Germinal center (tissue), 1 donor: ENCODE results near the gene FOXP1.
"Not testable (repeated sequence)": the region's sequence is repeated elsewhere in the genome, so short reads cannot be mapped to it uniquely, and the experiment has no call there.

Source experiments
- DNase-seq: peaks from one replicate; pipeline ENCODE4 v3.0.0; 2012; ENCODE audit warnings: mixed read lengths, low spot score

FOXP1 gene

DNA sequence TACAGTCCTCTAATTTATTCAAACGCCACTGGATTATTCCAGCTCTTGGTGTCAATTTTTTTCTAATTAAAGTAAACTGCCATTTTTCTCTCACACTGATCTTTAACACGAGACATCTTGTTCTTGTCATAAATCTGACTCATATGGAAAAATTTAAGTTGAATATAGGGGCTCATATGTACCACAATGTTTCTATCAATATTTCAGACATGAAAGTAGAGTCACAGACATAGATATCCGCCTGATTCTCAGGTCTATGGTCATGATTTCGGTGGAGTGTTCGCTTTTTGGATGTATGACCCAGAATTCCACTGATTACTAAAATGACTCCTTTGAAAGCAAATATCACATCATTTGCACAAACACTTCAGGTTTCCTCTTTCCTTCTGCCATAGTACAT is 552.8 kb downstream of the FOXP1 start:
- no peak for DNase-seq

DNA sequence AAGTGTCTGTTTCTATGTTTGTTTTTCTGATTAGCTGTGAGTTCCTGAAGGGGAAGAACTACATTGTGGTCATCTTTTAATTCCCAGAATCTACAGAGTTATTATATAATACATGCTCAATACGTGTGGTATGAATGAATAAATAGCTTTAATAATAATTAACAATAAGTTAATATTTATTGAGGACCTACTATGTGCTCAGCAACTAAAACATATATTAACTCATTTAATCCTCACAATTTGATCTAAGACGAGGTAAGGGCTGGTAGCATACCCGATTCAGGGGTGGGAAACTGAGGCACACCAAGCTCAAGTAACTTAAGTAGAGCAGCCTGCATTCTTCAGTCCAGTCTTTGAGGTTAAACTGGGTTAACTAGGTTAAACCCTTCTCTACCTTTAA is 553.8 kb downstream of the FOXP1 start:
- no peak for DNase-seq

DNA sequence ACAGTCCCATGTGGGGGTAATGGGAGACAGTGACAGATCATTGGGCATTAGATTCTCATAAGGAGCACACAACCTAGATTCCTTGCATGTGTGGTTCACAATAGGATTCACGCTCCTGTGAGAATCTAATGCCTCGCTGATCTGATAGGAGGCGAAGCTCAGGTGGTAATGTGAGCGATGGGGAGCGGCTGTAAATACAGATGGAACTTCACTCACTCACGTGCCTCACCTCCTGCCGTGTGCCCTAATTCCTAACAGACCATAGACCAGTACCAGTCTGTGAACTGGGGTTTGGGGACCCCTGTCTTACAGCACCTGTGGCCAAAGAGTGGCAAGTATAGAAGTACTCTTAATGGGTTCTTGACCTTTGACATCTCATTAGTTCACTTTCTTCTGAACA is 554.7 kb downstream of the FOXP1 start:
- no peak for DNase-seq

DNA sequence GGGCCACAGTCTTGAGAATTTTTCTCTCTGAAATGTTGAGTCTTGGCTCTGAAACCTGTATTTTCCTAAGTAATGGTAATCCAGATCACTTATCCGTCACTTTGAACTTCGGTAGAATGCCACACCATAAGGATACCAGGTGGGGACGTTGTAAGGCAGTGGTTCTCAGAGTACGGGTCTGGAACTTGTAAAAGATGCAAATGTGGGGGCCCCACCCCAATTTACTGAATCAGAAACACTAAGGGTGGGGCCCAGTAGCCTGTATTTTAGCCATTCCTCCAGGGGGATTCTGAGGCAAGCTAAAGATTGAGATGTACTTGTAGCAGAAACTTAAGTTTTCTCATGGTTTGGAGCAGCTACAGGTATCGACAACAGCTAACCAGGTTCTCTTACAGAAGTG is 555.3 kb downstream of the FOXP1 start:
- DNase-seq: no peak

DNA sequence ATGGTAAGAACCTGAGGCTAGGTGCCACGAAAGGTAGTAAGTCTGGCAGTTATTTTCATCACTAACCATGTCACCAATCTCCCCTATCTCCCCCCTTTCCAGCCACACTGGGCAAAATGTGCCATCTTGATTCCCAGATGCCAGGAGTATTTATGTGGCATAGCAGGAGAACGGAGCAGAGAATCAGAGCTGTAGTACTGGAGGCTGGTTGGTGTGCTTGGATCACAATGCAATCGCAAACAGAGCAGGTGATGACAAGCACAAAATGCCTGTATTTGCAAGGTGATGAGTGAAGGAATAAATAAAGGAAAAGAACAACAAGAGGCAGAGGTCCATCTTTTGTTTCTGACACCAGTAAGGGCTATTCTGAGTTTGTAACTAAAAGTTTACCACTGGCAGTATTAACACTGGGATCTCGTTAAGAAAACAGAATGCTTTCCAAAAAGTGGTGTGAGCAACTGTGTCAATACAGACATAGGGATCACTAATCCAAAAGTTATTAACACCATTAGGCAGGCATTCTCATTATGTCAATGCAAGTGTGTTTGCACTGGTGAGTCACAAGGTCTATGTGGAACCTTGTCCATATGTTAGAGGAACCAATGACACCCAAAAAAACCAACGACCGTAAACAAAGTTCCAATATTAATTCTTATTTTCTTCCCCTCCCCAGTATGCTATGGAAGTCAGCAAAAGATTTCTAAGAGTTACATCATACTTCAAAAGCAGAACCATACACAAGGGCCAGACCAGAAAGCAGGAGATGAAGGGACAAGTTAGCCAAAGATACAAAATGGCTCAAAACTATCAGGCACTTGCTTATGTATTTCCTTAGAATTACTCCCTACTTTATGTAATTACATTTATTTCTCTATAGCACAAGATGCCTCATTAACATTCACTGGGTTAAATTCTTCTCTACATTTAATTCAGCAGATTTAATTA is 556.6 kb downstream of the FOXP1 start:
- DNase-seq: no peak

DNA sequence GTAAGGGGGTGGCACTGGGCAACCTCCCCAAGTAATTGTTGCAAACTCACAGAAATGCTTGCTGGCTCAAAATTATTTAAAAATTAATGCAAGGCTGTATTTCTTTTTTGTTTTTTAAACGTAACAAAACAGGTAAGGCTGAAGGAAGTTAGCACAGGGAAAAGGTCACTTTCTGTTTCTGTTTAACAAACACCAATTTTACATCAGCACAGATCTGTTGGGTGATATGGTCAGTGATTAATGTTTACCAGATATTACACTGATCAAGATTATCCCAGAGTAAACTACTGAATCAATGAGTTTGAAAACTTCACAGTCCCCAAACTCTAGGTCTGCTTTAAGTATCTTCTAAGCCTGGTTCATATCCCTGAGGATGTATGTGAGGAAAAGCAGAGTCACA is 558.0 kb downstream of the FOXP1 start:
- DNase-seq: no peak

DNA sequence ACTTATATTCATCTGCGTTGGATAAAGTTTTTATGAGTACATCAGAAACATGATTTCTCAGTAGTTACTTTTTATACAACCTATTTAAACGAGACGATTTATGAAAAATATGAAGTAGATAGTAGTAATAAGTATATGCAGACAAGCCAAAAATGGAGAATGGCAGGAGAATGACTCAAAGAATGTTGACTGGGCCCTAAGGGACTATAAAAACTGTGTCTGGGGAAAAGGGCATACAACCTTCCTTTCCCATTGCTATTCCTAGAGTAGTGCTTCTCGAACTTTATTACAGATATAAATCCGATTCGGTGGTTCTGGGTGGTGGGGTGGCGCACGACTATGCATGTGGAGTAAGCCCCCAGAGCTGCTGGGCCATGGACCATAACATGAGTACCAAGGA is 558.5 kb downstream of the FOXP1 start:
- no peak for DNase-seq

DNA sequence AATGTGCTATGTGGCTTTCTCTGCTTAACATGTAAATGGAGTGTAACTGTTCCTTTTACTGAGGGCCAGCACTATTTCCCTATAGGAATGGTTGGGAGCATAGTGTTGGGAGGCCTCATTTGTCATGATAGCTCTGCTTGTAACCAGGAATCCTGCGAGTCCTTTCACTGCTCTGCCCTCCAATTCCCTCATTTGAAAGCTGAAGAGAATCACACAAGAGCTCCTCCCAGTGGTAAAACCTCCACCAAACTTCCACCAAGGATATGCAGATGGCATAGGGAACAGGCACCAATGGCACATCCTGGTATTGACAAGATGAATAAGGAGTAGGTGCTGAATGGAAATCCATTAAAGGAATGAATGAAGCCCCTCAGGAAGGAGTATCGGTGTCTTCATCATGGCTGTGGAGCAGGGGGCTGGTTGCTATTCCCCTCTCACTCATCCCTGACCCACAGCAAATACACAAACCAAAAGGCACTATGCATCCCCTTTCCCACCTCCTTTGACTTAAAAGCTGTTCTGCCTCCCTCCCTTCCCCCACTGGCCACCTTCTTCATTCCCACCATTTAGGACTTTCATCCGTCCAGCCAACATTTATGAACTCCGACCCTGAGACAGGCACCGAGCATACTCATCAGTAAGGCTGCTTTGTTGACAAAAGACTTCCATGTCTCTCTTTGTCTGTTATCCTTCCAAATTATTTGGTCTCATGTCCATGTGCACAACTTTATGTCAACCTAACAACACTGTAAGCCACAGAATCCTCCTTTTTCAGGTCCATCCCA is 560.8 kb downstream of the FOXP1 start:
- DNase-seq: no peak

DNA sequence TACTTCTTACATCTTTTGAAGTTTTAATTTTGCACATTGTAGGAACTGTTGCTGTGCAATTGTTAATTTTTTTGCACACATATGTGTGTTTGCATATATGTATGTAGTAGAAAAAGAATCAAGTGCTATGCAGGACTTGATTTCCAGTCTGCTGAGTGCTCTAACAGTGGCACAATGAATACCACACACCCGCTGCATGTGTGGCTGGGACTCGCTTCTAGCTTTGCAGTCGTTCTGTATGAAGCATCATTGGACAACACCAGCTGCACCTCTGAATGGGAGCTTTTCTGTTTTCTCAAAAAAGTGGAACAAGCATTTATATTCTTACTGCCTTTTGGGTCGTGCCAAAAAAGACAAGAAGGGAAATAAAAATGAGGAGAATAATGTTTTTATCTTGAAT is 564.7 kb downstream of the FOXP1 start:
- DNase-seq: no peak

DNA sequence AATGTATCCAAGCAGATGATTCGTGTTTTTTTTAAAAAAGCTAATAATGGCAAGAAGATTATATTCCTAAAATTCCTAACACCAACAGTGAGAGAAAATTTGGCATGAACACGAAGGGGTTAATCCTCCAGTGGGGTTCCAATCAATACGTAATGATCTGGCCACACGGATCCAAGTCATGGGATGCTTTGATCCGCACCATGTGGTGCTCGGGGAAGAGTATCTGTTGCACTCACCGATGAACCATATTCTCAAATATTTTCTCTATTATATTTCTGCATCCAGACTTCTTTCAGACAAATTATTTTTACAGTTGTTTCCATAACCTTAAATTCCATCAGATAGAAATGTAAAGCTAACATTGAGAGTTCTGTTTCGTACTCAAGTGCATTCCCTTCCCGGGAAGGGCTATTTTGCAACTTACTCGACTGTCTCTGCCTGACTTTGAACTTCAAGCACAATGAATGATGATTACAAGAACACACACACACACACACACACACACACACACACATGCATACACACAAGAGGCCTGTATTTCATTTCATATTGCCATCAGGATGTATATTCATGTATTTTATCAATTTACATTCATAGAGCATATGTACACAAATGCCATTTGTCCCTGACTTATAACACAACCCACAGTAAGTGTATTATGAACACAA is 567.2 kb downstream of the FOXP1 start:
- no peak for DNase-seq

DNA sequence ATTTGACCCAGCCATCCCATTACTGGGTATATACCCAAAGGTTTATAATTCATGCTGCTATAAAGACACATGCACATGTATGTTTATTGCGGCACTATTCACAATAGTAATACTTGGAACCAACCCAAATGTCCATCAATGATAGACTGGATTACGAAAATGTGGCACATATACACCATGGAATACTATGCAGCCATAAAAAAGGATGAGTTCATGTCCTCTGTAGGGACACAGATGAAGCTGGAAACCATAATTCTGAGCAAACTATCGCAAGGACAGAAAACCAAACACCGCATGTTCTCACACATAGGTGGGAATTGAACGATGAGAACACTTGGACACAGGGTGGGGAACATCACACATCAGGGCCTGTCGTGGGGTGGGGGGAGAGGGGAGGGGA is 568.9 kb downstream of the FOXP1 start:
- not testable (repeated sequence) for DNase-seq

DNA sequence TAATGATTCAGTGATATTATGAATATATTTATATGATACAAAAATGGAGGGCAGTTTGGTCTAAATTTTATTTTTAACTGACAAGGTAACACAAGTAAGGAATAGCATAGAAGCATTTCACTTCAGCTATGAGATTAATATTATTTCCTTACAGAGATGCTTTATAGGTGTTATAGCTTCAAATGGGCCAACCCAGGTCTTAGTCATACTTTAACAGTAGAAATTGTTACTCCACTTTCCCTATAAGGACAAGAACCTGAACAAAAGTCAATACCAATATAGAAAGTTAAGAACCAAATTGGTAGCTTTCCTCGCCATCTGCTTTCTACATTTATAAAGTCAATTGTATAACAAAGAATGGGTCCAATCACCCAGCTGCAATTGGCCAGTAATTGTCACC is 570.6 kb downstream of the FOXP1 start:
- no peak for DNase-seq

DNA sequence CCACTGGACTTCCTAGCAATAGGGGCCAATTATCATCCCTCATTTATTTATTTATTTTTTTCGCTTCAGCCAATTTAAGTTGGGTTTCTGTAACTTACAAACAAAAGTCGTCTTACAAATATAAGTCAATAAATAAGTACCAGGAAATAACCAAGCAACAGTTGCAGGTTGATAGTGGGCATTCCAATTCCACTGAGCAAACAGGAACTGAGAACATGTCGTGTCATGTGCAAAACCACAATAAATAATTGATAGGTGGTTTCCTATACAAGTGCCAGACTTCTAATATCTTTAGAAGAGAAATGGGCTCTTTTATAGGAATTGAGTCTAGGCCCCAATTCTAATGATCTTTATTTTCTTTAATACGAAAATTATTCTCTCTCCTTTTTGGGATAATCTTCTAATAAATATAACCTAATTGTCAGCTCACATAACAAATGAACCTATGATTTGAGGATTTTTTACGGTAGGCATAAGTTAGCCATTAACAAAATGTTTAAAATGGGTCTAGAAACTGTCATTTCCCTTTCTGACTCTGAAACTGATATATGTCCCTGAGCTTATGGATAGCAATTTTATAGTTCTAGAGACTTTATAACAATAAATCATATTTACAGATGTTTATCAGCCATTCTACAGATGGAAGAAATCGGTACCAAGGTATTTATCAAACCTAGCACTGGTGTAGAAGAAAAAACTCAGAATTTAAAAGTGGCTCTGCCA is 571.8 kb downstream of the FOXP1 start:
- DNase-seq: no peak

DNA sequence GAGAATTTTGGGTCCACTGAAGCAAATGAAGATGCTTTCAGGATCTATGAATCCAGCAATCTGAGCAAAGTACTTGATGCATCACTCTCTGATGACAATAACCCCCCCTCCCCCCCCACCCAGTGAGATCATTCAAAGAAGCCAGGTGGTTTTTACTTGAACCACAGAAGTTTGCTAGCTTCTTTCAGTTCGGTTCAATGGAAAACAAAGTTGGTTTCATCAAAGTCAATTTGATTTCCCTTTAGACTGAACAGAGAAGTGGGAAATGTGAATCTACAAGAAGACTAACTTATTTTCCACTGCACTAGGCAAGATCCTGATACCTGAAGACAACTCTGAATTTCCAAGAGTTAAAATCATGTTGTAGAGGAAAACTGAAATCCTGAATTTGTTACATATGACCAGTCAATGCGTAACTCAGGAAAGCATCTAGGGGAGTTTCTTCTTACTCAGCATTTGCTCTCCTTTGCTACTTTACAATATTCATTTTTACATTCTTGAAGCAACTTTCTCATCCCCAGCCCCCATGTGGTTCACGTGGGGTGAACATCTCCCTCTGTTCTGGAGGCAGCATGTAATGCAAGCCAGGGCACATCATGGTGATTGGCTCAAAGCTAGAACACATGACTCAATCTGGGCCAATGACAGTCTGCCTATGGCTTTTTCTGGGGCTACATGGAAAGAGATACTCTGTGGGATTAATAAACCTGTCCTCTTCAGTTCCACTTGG is 572.6 kb downstream of the FOXP1 start:
- peak; percentile 6 for DNase-seq

DNA sequence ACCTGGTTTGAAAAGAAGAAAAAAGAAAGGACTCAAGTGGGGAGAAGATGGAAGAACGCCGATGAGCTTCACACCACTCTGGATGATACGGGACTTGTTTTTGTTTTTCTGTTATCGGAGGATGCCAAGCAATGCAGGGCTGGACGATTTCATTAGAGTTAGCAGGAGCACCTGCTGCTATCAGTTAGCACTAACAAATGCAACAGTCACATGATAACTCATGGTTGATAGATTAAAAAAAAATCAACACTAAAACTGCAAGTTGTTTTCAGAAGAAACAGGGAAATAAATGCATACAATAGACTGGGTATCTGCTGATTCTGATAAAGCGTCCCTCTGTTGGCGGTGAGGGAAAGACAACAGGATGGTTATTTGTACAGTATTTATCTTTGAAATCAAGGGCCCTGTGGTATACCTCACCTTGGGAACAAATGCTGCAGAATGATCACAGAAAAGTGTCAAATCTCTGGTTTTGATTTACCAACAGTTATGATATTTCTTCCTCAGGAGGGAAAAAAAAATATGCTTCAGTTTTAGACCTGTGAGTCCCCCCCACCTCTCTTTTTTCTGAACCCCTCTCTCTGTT is 575.1 kb downstream of the FOXP1 start:
- no peak for DNase-seq

DNA sequence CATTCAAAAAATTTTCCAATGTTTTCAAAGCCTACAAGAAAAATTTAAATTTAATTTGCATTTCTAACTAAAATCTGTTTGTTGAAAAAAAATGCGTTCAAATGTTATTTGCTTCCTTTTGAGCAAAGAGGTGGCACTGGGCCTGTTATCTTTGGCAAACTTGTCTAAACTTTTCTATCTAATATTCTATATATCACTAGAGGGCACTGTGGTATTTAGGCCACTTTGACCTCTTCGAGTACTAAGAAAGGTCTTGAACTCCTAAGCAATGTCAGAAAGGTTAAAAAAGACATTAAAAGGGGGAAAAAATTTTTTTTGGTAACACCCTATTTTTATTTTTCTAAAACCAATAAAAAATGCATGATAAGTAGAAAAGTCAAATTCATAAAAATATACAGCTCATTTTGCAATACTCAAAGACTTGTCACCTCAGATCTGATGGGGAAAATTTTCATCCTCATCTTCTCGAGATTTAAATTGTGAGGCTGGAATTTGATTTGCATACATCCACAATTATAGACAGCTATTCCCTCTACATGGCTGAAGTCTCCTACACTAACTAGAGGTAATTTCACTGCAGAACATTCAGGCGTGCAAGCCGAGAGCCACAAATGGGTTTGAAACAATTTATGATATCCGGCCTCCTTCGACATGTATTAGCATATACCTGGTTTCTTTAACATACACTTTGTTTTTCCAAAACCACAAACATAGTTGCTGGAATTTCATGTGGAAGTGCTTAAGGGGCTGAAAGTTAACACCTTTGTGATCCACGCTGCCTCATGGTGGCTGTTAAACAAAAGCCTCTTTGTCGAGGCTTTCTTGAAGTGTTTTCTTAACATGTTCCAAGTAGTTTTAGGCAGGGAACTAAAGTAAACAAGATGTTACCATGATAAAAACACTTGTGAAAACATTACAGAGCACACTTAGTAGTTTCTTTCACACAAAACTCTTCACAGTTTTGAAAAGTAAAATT is 576.4 kb downstream of the FOXP1 start:
- peak; percentile 18 for DNase-seq

DNA sequence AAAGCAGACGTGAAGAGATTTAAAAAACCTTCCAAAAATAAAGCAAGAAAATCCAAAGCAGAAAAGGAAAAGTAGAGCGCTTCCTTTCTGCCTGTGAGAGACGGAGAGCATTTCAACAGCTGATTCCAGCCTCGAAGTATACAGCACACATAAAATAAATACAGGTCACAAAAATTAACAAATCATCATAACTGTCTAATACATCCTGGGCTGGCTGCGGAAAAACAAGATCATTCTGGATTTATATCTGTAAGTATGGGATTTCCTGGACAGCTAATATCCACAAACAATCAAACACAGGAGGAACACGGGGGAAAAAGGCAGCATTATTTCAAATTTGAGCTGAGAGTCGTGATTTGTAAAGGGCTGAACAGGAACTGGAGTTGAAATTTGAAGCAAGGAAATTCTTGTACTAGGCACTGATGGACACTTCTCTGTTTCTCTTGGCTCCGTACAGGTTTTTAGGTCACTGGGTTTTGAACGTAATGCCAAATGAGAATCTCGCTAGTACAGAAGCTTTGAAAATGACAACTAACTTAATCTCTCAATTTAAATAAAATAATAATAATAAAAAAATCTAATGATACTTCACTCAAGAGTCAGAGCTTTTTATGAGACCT is 577.7 kb downstream of the FOXP1 start:
- no peak for DNase-seq

DNA sequence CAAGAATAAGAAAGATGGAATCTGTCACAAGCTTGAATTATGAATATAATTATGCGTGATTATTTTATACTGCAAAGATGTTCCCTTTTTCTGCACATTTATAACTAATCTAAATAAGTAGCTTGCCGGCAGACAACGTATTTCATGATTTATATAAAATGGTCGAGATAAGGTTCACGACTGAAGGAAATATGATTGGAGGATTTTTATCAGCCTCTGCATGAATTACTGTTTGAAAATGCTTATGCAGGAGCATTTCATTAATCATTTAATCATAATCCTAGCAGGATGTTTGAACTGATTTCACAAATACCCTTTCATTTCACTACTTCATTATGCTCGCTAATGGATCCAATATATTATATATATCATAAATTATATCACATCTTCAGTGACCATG is 580.0 kb downstream of the FOXP1 start:
- DNase-seq: no peak

DNA sequence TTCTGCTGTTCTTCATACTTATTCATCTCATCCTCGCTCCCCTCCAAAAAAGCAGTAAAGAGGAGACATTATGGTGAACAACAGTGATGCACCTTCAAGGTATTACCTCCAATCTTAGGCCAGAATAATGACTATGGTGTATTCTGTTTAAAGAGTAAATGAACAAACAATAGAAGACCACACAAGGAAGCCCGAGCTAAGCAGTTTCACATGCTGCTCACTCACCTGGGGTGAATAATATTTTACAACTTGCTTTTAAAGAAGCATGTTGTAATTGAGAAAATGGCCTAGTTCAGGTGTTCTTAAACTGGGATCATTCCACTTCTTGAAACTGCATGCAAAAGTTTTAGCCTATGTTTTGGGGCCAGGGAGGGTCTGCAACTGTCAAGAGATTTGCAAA is 581.2 kb downstream of the FOXP1 start:
- DNase-seq: no peak
